ENCODE data around the gene BRWD1. TPM values are rescaled to one million over a fixed set of nuclear protein-coding genes. Genes with fewer than 3 reads are reported as not detected.
"Not testable (repeated sequence)": the region's sequence is repeated elsewhere in the genome, so short reads cannot be mapped to it uniquely, and the experiment has no call there.

The BRWD1 gene
- total RNA-seq, 2 experiments from 2014 or later = 27.9 to 29.3 TPM

- intact Hi-C loops (cut with micrococcal nuclease) = no loop called here
- no peak for ATAC-seq
- Mint-ChIP-seq H3K36me3 (ENCODE audit: low read depth) (peaks cover 14% of the 10 kb centered on the region), H3K27me3 (peaks cover 3% of the 10 kb centered on the region), H3K4me3 (no peak overlapping the region), H3K9me3 (peaks cover 2% of the 10 kb centered on the region), H3K4me1 (ENCODE audit: low read depth) (no peaks in the 10 kb centered on the region), H3K27ac (no peak overlapping the region)
- no peak for DNase-seq
- no peak for TF ChIP-seq CTCF (IDR thresholded peaks at IDR 0.05)
- ChIA-PET CTCF (interaction anchor here (0.8 to 1.4 kb wide), 2 partner anchors 10 to 13 kb away, joined by 3 to 4 read pairs; partner anchors contain the start of gene PSMG1), POLR2A (interaction anchor here (0.6 to 1.0 kb wide), 2 partner anchors 47 to 118 kb away, joined by 3 read pairs; no protein-coding TSS in a partner anchor)
Measured at GRCh38 chr21:39169906-39170305, 143.5 kb downstream of the BRWD1 start.

- no peak overlapping the region for H3K27ac Mint-ChIP-seq
- no peak overlapping the region for H3K4me3 Mint-ChIP-seq
- peaks cover 6% of the 10 kb centered on the region for H3K9me3 Mint-ChIP-seq
- H3K36me3 Mint-ChIP-seq (ENCODE audit: low read depth) = peaks cover 6% of the 10 kb centered on the region
- intact Hi-C loops (cut with micrococcal nuclease) = no loop called here
- ChIA-PET CTCF (no interaction called here), POLR2A (no interaction called here)
- H3K27me3 Mint-ChIP-seq = peaks cover 3% of the 10 kb centered on the region
- TF ChIP-seq CTCF (IDR thresholded peaks at IDR 0.05) = no peak
- ATAC-seq (no peak), DNase-seq (no peak)
- no peaks in the 10 kb centered on the region for H3K4me1 Mint-ChIP-seq (ENCODE audit: low read depth)
Measured at GRCh38 chr21:39168800-39169199, 144.6 kb downstream of the BRWD1 start.

- no peak for DNase-seq
- Mint-ChIP-seq H3K9me3 (peaks cover 6% of the 10 kb centered on the region), H3K4me1 (ENCODE audit: low read depth) (no peaks in the 10 kb centered on the region), H3K36me3 (ENCODE audit: low read depth) (no peaks in the 10 kb centered on the region), H3K4me3 (no peak overlapping the region), H3K27ac (no peak overlapping the region), H3K27me3 (peaks cover 7% of the 10 kb centered on the region)
- intact Hi-C loops (cut with micrococcal nuclease) = no loop called here
- no peak for ATAC-seq
- ChIA-PET POLR2A (no interaction called here), CTCF (no interaction called here)
- no peak for TF ChIP-seq CTCF (IDR thresholded peaks at IDR 0.05)
Measured at GRCh38 chr21:39164523-39164922, 148.9 kb downstream of the BRWD1 start.

- no peak for ATAC-seq
- no peak for DNase-seq
- TF ChIP-seq CTCF (IDR thresholded peaks at IDR 0.05) = no peak
- Mint-ChIP-seq H3K36me3 (ENCODE audit: low read depth) (no peaks in the 10 kb centered on the region), H3K27ac (no peak overlapping the region), H3K9me3 (peaks cover 6% of the 10 kb centered on the region), H3K4me1 (ENCODE audit: low read depth) (no peaks in the 10 kb centered on the region), H3K4me3 (no peak overlapping the region), H3K27me3 (peaks cover 7% of the 10 kb centered on the region)
- ChIA-PET CTCF (no interaction called here), POLR2A (interaction anchor here (0.7 kb wide), 1 partner anchor 995 kb away, joined by 3 read pairs; no protein-coding TSS in a partner anchor)
- intact Hi-C loops (cut with micrococcal nuclease) = no loop called here
Measured at GRCh38 chr21:39161064-39161463, 152.4 kb downstream of the BRWD1 start.

- POLR2A ChIA-PET = no interaction called here
- Mint-ChIP-seq H3K4me1 (ENCODE audit: low read depth) (no peaks in the 10 kb centered on the region), H3K36me3 (ENCODE audit: low read depth) (no peaks in the 10 kb centered on the region), H3K27me3 (peaks cover 4% of the 10 kb centered on the region), H3K9me3 (peaks cover under 1% of the 10 kb centered on the region), H3K4me3 (no peak overlapping the region), H3K27ac (no peak overlapping the region)
- TF ChIP-seq CTCF (IDR thresholded peaks at IDR 0.05) = no peak
- ATAC-seq = no peak
- intact Hi-C loops (cut with micrococcal nuclease) = no loop called here
- CTCF ChIA-PET = interaction anchor here (1.0 to 1.3 kb wide), 2 partner anchors 9 to 18 kb away, joined by 3 read pairs; no protein-coding TSS in a partner anchor
- no peak for DNase-seq
Measured at GRCh38 chr21:39159342-39160063, 153.9 kb downstream of the BRWD1 start.

GRCh38 chr21:39157241-39157640, 156.2 kb downstream of the BRWD1 start:
- DNase-seq; H3K9me3 Mint-ChIP-seq; ATAC-seq; H3K36me3 Mint-ChIP-seq (ENCODE audit: low read depth); H3K27me3 Mint-ChIP-seq; H3K27ac Mint-ChIP-seq; POLR2A ChIA-PET; H3K4me3 Mint-ChIP-seq; intact Hi-C loops (cut with micrococcal nuclease); H3K4me1 Mint-ChIP-seq (ENCODE audit: low read depth); CTCF ChIA-PET: not testable (repeated sequence)
